ENCODE results near the gene TPRN. TPM values are rescaled to one million over a fixed set of nuclear protein-coding genes. Genes with fewer than 3 reads are reported as not detected.

TPRN gene
- total and polyA plus RNA-seq, 12 donors = 10.2 to 31.5 (median 20.4) TPM

- peaks cover 3 to 30% (median 25%) of the 10 kb centered on the region in 9 donors for H3K4me1 ChIP-seq
Measured at GRCh38 chr9:137159105-137160053, 41.2 kb downstream of the TPRN start.

GRCh38 chr9:137158625-137159024 is 41.9 kb downstream of the TPRN start:
- peaks cover 3 to 30% (median 25%) of the 10 kb centered on the region in 9 donors for H3K4me1 ChIP-seq
- WGBS, 2 donors = 32 to 38% methylated on average over 4 of the region's 4 CpGs
- TF ChIP-seq CTCF (IDR thresholded peaks at IDR 0.05) = no peak
- no peak overlapping the region for H3K4me3 ChIP-seq
- no peak for DNase-seq
- no peak for ATAC-seq
- H3K27me3 ChIP-seq = peaks cover 38 to 94% (median 89%) of the 10 kb centered on the region in 7 donors
- H3K27ac ChIP-seq = no peak overlapping the region
- intact Hi-C loops (cut with DNase I) = no loop called here
- no peaks in the 10 kb centered on the region for H3K9me3 ChIP-seq
- no peaks in the 10 kb centered on the region for H3K36me3 ChIP-seq

More at GRCh38 chr9:137159105-137160053, 41.2 kb downstream of the TPRN start:
- Histone ChIP-seq H3K9me3 (no peaks in the 10 kb centered on the region), H3K27me3 (peaks cover 46 to 100% (median 95%) of the 10 kb centered on the region in 7 donors), H3K36me3 (no peaks in the 10 kb centered on the region), H3K27ac (no peak overlapping the region), H3K4me3 (no peak overlapping the region)
- WGBS, 2 donors = 36 to 41% methylated on average over 14 of the region's 14 CpGs
- ATAC-seq = no peak
- no peak for TF ChIP-seq CTCF (IDR thresholded peaks at IDR 0.05)
- intact Hi-C loops (cut with DNase I) = no loop called here
- no peak for DNase-seq

GRCh38 chr9:137157618-137158415 is 42.7 kb downstream of the TPRN start:
- intact Hi-C loops (cut with DNase I) = no loop called here
- no peaks in the 10 kb centered on the region for H3K36me3 ChIP-seq
- no peak for TF ChIP-seq CTCF (IDR thresholded peaks at IDR 0.05)
- peaks cover 34 to 91% (median 82%) of the 10 kb centered on the region in 7 donors for H3K27me3 ChIP-seq
- 64 to 65% methylated on average over 19 of the region's 19 CpGs for WGBS, 2 donors
- peaks cover 3 to 22% (median 17%) of the 10 kb centered on the region in 9 donors for H3K4me1 ChIP-seq
- no peak for DNase-seq
- H3K4me3 ChIP-seq = no peak overlapping the region
- no peak overlapping the region for H3K27ac ChIP-seq
- no peak for ATAC-seq
- H3K9me3 ChIP-seq = no peaks in the 10 kb centered on the region

Measured in heart right ventricle (tissue), 16 donors.